RPMI8226 (cell line): ENCODE data around the gene ROCK2.

Experiments used
- DNase-seq: peaks from one replicate; pipeline ENCODE4 v3.0.0-alpha.2; 2015

The ROCK2 gene

DNA sequence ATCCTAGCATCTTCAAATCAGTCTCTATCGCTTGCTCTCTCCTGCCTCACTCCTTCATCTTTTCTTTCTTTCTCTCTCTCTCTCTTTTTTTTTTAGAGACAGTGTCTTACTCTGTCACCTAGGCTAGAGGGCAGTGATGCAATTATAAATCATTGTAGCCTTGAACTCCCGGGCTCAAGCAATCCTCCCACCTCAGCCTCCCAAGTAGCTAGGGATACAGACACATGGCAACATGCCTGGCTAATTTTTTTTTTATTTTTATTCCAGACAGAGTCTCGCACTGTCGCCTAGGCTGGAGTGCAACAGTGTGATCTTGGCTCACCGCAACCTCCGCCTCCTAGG, 199.7 kb downstream of the ROCK2 start:
- no peak for DNase-seq

DNA sequence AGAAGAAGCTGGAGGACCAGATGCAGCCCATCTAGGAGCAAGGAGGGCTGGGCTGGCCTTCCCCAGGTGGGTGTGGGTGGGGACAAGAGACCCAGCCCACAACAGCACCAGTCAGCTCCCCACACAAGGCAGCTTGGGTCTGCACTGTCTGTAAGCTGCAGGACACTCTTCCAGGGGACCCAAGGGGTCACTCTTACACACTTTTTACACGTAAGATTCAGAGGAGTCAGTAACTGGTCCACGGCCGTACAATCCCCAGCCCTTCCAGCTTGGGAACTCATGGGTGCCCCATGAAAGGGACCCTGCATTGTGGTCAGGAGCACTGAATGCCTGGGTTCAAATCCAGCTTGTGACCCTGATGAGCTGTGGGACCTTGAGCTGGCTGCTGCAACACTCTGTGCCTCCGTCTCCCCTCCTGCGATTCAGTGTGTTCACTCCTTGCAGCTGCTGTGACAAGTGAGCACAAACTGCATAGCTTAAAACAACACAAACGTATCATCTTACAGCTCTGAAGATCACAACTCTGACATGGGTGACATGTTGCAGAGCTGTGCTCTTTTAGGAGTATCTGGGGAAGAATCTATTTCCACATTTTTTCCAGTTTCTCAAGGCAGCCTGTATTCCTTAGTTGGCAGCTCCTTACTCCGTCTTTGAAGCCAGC, 200.2 kb downstream of the ROCK2 start:
- DNase-seq: no peak

DNA sequence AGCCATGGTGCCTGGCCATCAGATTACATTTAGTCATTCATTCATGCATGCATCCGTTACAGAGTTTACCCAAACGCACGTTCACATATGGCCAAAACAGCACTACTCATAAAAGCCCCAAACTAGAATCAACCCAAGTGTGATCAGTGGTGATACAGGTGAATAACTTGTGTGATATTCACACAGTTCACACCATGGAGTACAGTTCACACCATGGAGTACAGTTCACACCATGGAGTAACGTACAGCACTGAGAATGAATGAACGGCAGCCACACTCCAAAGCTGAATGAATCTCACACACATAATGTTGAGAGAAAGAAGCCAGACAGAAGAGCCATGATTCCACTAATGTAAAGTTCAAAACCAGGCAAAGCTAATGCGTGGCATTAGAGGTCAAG, 201.4 kb downstream of the ROCK2 start:
- no peak for DNase-seq

DNA sequence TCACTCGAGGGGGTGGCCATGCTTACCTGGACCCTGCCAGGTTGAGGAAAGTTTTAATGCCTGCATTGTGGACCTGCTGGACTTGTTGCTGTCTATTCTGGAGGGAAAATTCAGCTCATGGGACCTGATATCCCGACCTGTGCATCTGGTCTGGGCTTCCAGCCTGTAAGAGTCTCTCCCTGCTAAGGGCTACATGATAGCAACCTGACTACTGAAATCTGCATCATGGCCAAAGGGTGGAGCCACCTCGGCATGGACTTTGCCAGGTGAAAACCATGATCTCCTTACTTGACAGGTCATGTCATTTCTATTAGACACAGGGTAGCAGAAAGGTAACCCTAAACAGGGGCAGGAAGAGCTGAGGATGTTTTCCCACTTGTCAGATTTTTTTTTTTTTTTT, 202.1 kb downstream of the ROCK2 start:
- no peak for DNase-seq

DNA sequence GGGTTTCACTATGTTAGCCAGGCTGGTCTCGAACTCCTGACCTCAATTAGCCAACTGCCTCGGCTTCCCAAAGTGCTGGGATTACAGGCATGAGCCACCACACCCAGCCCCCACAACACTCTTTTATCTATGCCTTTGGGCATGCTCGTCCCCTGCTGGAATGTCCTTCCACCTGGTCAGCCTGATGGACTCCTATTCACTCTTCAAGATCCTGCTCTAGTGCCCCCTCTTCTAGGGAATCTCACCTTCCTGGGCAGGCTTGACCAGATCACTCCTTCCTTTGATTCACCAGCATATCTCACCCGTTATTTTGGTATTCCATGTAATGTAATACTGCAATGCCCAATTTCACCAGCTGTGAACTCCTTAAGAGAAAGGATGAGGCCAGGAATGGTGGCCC, 203.1 kb downstream of the ROCK2 start:
- no peak for DNase-seq

DNA sequence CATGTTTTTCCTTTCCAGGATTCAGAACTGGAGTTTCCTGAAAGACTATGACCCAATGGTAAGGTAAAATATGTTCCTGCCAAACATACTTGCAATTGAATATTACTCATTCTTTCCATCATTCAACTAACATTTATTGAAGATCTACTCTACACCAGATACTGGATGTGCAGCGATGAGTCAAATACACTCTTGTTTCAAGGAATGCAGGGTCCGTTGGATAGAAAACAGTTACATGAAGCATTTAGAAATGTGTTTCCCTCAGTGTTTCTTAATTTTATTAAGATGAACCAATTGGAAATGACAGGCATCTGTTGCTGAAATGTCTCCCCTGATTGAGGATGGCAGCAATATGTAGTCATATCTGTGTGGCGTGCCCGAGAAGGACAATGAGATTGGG, 203.9 kb downstream of the ROCK2 start:
- DNase-seq: no peak

DNA sequence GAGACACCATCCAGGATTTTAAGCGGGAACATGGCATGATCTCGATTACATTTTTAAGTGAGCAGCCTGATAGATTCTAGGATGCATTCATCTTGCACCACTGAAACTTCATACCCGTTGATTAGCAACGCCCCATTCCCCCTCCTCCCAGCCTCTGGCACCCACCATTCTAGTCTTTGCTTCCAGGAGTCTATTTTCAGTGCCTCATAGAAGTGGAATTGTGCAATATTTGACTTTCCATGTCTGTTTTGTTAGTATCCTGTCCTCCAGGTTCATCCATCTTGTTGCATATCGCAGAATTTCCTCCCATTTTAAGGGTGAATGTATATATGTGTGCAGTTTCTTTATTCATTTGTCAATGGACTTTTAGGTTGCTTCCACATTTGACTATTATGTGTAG, 210.1 kb downstream of the ROCK2 start:
- DNase-seq: no peak

DNA sequence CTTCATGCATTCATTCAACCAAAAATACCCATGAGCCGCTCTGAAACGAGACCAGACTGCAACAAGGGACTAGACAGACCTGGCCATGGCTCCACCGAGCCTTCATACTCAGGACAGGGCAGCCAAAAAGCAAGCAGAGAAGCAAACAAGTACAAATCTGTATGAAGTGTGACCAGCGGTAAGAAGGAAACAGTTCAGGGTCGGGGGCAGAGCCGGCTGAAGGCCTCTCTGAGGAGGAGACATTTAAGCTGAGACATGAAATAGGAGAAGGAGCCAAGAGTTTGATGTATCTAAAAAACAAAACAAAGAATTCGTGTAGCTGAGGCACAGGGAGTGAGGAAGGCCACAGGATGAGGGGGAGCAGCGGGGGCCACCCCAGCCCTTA, 210.5 kb downstream of the ROCK2 start:
- DNase-seq: no peak

DNA sequence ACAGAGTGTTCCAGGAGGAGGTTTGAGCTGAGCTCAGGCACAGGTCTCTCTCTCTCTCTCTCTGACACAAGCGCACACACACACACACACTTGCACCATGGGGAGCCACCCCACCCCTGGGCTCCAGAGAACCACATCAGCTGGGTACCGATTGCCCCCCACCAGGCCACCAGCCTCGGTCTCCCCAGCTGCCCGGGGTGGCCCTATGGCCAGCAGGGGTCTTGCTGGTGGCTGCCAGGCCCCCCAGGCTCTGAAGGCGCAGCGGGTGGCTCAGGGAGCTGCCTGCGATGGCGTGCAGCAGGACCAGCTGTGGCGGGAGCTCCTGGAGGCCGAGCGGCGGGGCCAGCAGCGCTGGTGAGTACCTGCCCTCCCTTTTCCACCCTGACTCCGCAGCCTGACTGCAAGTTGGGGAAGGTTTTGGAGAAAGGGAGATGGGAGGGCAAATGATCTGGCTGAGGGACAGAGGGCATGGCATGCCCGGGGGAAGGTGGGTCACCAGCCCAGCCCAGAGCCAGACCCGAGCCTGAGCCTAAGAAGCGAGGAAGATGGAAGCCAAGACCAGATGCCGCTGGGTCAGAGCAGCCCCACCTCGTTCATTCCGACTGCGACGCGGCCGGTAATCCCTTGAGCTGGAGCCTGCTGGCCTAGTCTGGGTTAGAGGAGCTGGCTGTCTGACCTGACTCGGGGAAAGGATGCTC, 211.0 kb downstream of the ROCK2 start:
- DNase-seq: no peak

DNA sequence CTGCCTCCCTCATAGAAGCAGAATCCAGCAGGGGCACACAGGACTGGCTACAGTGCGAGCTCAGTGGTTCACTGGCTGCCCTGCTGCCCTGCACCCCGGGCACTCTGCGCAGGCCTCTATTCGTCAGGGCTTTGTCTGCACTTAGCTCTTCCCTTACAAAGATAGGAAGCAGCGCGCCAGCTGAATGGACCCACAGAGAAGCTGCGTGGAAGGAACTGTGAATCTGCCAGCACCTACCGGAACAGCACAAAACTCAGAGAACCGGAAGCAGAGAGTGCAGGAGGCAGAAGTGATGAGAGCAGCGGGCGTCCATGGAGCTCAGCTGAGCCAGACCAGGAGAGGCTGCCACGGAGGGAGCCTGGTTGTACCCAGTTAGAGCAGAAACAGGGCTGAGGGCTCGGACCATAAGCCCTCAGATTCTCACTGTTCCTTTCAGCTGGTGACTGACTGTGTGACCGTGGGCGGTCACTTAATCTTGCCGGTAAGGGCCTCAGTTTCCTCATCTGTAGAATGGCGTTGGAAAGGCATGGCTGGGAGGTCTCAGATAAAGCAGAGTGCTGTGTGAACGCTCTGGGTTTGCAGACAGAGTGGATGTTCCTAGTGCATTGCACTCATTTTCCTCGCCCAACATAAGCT, 212.3 kb downstream of the ROCK2 start:
- DNase-seq: no peak

DNA sequence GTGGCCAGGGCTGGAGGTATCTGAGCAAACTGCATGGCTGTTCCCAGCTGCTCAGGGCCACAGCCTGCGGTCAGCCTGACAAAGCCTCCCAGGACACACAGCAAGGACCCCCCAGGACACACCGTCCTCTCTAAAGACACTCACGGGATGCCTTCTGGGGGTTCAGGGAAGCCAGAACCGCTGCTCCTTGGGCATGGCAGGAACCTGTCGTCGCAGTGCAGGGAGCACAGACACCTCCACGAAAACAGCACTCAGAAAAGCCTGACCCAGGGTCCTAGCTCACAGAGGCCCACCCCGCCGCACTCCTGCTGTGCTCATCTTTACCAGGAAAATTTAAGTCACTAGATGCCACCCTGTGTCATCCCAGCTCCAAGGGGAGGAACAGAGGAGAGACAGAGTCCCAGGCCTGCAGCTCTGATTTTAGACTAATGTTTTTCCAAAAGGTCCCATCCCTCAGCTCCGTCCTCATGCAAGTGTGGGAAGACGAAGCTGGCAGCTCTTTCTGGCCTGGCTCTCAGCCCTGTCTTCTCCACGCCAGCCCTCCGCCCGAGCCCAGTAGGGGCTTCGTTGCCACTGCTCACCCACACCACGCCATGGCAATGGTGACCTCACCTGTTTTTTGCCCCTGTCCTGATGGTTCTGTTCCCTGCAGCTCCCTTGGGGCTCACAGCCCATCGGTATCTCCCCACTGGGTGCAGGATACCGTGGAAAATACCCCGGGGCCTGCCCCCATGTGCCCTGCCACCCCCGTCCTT, 213.1 kb downstream of the ROCK2 start:
- no peak for DNase-seq
